ENCODE measurements around the gene MCOLN1. TPM values are rescaled to one million over a fixed set of nuclear protein-coding genes. Genes with fewer than 3 reads are reported as not detected.

The MCOLN1 gene
- total and polyA plus RNA-seq, 2 of the 8 experiments (the other 6 are each of a cell fraction or from before 2014, with no cell fraction given), result 19.1 to 40.0 TPM

- TF ChIP-seq POU5F1 (IDR thresholded peaks at IDR 0.05; ENCODE audit: low read depth, low read length) (no peak), NANOG (IDR thresholded peaks at IDR 0.05; ENCODE audit: insufficient read depth, low read depth, low read length, poor library complexity, severe bottlenecking) (no peak), GABPA (IDR thresholded peaks at IDR 0.05; ENCODE audit: borderline replicate concordance, insufficient read depth, low read length) (no peak)
Measured at GRCh38 chr19:7535047-7535997, 12.9 kb downstream of the MCOLN1 start, which contains the start of gene PNPLA6 (continued).
